HG03095 (cell line): Measurements from ENCODE around the gene BOD1L1.

Source experiments
- ATAC-seq: cut with Tn5 transposase; IDR thresholded peaks from one replicate; pipeline ENCODE4 v1.9.1; 2021; ENCODE audit warnings: moderate library complexity; ENCODE audit not compliant: unreplicated experiment

BOD1L1 gene

DNA sequence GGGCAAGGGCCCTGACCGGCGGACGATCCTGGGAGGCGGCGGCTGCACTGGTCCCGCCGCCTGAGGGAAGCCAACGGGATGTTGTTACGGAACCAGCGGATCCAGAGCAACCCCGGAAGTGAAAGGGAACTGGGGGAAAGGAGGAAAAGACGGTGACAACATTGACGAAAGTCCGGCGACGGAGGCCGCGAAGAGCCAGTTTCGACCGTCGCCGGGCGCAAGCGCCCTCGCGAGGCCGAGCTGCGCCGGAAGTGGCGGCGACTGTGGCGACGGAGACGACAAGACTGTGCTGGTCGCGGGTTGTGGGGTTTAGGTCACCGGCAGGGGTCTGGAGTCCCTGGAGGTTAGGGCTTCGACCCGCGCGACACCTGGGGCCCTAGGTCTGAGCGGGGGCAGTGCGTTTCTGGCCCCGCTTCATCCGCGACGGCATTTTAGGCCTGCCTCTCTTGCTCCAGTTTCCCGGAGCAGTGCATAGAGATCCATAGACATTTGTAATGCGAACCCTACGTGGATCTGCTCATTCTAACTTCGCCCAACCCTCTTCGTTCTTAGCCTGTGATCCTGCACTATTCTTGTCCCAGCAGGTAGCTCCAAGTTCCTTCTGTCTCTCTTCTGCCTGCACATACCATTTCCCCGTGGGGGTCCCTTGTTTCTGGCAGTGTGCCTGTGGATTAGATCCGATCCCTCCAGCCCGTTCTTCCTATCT, at the start of gene BOD1L1:
Gene BOD1L1 (minus strand): TSS at position 120 of the 706 bp plus-strand sequence. CDS start 138 bp downstream, outside the sequence.
- peak; percentile 92 for ATAC-seq

DNA sequence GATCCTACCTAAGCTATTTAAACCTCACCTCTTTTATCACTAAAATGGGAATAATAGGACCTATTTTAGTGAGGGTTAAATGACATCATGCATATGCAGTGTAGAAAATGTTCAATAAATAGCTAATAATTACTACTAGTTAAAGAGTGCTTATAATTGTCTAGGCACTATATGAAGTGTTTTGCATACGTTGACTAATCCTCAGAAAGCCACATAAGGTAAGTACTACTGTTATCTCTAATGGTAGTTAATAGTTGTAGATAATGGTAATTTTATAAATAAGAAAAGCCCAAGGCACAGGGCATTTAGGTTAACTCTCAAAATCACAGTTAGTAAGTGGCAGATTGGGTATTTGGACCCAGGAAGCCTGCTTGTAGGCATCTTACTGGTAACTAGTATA, 47.4 kb upstream of the BOD1L1 start:
- no peak for ATAC-seq

DNA sequence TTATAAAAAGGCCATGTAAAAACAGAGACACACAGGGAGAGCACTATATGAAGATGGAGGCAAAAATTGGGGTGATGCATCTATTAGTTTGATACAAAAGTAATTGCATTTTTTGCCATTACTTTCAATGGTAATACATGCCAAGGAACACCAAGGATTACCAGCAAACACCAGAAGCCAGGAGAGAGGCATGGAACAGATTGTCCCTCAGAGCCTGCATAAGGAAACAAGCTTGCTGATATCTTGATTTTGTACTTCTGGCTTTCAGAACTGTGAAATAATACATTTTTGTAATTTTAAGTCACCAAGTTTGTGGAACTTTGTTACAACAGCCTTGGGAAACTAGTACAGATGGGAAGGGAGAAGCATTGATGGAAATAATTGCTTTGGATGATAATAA, 45.6 kb upstream of the BOD1L1 start:
- ATAC-seq, result no peak

DNA sequence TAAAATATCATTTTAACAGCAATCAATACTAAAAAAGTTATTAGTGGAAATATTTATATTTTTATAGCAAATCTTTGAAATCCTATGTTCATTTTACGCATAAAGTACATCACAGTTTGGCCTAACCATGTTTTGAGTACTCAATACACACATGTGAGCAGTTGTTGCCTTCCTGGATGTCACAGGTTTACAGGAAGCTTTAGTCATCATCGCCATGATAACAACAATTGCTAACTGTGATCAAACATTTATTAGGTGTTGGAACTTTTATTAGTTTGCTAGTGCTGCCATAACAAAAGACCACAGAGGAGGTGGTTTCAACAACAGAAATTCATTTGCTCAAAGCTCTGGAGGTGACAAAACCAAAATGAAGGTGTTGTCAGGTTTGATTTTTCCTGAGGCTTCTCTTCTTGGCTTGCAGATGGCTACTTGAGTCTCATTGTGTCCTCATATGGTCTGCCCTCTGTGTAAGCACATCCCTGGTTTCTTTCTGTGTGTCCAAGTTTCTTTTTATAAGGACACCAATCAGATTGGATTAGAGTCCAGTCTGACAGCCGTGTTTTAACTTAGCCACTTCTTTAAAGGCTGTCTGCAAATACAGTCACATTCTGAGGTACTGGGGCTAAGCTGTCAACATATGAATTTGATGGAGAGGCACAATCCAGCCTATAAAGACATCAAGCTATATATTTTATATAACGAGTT, 43.1 kb upstream of the BOD1L1 start:
- ATAC-seq, result no peak

DNA sequence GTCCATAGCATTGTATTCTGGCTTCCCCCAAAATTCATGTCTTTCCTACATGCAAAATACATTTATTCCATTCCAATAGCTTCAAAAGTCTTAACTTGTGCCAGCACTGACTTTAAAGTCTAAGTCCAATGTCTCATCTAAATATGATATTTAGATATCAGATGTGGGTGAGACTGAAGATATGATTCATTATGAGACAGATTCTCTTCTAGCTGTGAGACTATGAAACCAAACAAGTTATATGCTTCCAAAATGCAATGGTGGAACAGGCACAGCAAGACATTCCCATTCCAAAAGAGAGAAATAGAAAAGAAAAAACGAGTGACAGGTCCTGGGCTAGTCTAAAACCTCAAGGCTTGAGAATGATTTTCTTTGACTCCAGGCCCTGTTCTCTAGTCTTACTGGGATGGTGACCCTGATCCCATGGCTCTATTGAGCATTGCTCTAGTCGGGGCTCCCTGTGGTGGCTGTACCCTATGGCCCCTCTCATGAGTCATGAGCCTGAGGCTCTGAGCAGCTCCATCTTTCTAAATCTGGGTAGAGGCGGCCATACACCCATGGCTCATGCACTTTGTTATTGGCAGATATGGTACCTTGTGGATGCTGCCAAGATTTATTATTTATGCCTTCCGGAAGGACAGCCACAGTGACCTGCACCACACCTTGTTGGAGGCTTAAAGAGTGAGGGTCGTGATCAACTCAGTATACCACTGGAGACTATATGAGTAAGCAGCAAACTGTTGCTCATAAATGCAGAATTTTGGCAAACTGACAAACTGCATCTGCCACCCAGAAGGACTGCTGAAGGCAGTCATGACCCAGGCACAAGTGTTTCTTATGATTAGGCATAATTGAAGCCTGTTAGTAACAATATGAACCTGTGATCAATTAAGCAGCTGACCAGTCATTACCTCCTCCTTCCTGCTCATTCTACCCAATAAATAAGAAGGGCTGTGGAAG, 38.5 kb upstream of the BOD1L1 start:
- no peak for ATAC-seq

DNA sequence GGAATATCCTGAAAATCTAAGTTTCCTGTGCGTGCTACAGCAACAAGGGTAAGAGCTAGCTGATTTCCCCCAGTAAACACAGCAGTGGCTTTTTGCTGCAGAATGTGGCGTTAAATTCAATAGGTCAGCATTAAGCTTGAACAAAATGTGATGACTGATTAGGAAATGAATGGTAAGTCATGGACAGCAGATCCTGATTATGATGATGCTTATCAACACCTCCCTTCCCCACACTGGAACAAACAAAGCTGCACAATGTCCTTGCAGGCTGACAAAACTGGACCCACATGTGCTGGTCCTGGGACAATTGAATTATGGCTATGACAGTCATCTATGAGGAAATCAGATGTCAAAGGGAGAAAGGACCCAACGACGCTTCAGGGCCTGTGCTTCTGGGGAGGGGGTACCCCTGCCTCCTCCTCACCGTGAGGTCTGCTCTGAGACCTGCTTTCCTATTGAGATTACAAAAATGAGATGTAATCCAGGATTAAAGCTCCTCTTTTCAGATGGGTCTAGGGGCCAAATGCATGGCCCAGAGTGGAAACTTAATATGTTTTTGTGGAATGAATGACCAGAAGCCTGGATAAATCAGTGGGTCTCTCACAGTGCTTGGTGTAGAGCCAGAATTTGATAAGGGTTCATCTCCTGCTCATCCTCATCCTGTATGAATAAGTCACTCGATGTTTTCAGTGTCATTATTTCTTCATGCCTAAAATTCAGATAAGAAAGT, 32.0 kb upstream of the BOD1L1 start:
- no peak for ATAC-seq

DNA sequence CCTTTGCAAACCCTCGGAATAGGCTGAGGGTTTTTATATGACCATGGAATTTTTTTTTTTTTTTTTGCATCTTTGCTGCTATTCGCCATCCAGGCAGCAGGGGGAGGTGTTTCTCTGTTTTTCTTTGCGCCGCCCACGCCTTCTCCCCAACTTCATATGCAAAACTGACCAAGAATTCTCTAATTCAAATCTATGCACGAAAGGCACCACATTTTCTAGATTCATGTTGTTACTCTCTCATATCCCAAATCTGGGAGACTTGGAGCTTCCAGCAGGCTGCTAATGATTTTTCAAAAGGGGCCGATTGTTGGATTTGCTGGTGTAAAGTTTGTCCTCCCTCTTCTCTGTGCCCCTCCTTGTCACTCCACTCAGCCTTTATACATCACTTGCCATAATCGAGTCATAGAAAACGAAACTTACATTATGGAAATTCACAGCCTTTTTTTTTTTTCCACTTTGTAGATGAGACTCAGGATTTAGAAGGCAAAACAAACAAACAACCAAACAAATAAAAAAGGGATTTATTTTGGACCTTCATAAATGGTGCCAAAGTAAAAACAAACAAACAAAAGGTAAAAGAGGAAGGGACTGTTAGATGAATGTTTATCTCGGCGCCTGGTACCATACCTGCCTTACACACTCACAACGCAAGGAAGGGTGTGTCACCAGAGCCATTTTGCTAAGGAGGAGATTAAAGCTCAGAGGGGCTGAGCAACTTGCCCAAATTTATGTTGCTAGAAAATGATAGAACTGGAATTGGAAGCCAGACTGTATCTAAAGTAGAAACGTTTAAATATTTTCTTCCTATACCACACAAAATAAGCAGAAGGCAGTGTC, 29.3 kb upstream of the BOD1L1 start:
- no peak for ATAC-seq

DNA sequence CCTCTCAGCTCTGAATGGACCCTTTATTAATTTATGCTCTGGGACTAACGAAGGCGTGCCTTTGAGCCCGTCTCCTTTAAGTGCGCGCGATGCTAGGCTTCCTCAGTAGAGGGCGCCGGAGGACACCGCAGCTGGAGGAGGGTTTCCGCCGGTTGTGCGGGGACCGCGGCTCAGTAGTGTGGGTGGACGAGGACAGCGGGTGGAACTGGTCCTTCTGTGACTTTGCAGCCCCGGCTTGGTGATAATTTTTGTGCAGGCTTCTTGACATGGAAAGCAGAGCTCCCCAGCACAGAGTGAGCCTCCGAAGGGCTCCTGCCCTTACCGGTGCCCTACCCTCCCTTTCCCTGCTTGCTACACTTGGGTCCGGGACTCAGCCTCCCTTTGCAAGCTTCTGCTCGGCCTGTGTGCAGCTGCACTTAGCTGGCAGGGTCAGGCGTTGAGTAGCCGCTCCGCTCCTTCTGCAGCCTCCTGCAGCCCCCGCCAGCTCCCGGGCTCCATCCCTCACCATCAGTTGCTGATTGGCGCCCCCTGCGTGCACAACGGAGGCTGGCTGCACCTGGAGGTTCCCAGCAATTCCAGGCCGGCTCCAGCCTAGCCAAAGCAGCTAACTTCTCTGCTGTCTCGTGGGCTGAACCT, 26.8 kb upstream of the BOD1L1 start:
- ATAC-seq, result peak; percentile 94

DNA sequence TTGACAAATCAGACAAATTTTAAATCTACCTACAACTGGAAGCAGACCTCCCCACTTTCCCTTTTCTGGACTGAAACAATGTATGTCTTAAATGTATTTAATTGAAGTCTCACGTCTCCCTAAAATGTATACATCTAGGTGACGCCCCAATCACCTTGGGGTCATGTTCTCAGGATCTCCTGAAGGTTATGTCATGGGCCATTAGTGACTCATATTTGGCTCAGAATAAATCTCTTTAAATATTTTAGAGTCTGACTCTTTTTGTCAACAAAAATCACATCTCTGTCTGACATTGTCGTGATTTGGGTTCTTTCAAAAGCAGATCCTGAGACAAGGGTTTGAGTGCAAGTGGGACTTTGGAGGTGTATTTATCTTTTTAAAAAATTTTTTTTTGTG, 26.2 kb upstream of the BOD1L1 start:
- ATAC-seq, result no peak

DNA sequence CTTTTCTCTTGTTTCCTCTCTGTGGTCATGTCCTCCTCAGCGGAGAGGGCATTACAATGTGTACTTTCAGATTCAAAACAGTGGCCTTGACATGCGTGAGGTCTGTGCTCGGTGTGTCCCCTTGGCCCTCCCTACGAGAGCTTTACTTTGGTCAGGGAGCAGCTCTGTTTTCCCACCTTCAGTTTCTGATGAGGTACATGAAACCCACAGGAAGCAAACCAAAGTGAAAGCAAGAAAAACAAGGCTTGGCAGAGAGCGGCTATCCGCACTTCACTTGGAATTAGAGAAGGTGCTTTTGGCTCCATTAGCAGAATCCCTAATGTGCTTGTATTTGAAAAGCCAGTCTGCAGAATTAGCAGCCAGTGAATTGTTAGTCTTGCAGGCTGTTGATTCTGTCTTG, 19.5 kb upstream of the BOD1L1 start:
- no peak for ATAC-seq

DNA sequence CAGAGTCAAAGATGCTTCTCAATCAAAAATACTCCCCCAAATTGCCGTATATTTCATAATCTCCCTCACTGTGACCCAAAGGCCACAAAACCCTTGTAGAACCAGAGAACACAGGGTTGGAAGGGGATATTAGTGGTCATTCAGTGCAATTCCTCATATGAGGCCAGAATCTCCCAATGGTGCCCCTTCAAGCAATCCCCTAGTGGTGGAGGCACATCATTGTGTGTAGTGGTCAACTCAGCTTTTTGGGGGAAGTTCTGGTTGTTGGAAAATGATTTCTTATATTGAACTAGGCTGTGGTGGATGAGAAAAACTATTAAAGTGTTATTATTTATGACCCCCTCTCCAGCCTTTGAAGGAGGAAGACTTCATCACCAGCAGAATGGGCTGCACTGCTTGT, 17.6 kb upstream of the BOD1L1 start:
- no peak for ATAC-seq

DNA sequence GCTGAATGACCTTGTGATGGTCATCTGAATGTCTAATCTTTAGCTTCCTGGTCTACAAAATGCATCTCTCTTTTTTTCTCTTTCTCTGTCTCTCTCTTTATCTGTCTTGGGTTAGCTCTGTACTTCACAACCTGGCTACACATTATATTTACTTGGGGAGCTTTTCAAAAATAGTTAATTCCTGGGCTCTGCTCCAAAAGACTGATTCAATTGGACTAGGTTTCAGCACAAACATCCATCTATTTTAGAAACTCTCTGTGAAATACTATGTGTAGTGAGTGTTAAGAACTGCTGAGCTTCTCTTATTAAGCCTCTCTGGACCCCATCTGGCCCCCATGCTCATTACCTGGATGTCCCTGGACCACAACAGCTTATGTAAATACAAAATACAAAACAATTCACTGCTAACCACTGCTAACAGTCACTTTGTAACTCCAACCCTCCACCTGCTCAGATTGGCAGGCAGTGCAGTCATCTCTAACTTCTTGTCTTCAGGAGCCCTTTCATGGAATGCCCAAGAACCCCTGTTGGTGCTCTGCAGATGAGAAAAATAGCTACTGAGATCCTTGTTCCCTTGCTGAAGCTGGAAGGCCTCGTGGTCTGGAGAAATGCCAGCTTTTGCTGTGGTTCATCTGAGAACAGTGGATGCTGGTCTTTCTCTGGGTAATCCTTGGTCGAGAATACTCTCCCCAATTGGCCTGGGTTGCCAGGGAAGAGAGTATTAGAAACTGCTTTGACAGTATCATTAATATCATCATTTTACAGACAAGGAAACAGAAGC, 14.8 kb upstream of the BOD1L1 start:
- ATAC-seq, result no peak

DNA sequence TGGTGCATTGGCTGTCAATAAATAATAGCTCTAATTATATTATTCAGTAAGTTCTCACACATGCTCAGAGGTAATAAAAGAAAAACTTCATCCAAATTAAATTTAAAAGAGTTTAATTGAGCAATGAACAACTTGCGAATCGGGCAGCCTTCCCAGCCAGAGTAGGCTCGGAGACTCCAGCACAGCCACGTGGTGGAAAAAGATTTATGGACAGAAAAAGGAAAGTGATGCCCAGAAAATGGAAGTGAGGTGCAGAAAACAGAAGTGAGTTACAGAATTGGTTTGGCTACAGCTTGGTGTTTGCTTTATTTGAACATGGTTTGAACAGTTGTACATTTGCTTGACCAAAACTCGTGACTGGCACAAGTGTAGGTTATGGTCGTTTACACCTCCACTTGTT, 13.6 kb upstream of the BOD1L1 start:
- no peak for ATAC-seq

DNA sequence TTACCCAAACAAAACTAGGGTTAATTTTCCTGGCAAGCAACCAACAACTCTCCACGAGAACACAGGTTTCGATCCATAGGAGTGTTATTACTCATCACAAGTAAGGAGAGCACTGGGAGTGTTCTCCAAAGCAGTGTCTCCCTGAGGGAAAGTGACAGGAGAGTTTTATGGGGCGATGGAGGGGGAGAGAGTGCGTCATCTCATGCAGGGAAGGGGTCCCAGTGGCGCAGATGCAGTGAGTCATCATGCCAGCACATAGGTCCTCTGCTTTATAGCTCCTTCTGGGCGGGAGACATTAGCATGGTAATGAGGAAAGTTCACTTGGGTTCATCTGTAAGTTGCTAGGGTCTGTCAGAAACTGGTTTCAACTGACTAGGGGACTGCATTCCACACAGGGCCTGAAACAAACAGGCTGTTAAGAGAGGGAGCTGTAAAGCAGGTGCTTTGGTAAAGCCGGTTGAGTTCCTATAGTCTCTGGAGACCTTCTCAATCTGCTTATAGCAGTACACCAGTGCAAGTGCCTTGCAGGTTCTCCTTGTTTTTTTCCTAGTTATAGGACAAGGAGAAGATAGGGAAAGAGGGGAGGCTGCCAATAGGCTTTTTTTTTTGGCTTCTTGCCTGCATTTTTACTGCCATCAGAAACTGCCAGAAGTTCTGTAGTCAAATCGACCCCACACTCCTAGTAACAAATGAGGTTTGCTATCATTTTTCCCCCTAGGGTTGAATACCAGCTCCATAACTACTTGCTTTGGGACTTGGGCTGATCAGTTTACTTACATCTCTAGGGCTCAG, 12.8 kb upstream of the BOD1L1 start:
- ATAC-seq, result no peak

DNA sequence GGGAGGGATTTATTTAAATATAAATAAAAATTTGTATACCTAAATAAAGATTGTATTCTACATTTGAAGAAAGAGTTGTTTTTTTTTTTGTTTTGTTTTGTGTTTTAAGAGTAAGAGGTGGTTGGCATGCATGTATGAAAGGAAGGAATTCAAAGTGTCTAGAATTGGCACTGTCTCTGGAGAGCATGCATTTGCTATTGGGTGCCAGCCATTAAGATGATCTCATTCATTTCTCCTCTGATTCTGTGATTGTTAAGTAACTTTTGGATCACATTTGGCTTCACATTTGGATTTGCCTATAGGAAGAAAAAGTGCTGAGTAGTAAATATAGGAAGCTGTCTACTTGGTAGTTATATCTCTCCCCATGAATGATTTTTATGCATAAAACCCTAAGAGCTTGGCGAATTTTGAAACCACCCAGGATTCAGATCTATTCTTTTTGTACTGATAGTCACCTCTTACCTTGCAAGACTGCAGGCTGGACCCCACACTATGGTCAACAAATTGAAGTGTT, 7.8 kb upstream of the BOD1L1 start:
- ATAC-seq, result no peak

DNA sequence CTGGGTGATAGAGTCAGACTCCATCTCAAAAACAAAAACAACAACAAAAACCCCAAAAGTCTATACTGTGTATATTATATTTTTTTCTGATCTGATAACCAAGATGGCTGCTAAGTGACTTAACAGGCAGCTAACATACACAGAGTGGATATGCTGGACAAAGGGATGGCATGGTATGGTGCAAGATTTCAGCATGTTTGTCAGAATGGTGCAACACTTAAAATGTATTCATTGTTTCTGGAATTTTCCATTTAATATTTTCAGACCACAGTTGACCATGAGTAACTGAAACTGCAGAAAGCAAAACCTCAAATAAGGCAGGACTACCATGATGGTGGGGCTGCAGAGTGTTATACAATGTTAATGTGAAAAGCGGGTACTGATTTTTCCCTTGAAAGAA, 6.1 kb upstream of the BOD1L1 start:
- no peak for ATAC-seq

DNA sequence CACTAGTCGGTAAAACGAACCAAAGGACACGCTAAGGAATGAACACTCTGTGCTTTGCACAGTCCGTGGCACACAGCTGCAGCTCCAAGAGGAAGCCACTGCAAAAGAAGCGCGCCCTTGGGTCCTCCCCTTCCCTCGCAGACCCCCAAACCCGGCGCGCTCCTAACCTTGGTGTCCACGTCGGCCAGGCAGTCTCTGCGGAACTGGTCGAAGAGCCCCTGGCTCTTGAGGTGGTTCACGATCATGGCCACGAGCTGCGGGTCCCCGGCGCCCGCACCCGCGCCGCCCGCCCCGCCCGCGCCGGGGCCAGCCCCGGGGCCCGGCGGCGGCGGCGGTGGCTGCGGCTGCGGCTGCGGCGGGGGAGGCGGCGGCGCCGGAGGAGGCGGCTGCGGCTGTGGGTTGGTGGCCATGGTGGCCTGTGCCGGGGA, 333 bp downstream of the BOD1L1 start:
- peak; percentile 26 for ATAC-seq
